ACC112 (cell line): Measurements from ENCODE around the gene F7.
"Not testable (repeated sequence)": the region's sequence is repeated elsewhere in the genome, so short reads cannot be mapped to it uniquely, and the experiment has no call there.

Experiments
- H2AFZ ChIP-seq: fragments of 200-600 bp; sonication (generic); one replicate; pipeline ENCODE4 v1.6.0; 2017; ENCODE audit warnings: antibody characterized with exemption, low read length; ENCODE audit not compliant: unreplicated experiment
- H3K27ac ChIP-seq: fragments of 200-600 bp; sonication (generic); 2 replicates; pipeline ENCODE4 v1.5.1; 2014; ENCODE audit warnings: low read depth, mild to moderate bottlenecking, antibody characterized with exemption, low read length, moderate library complexity
- H3K27me3 ChIP-seq: fragments of 200-600 bp; sonication (generic); 2 replicates; pipeline ENCODE4 v1.6.1; 2014; ENCODE audit warnings: mild to moderate bottlenecking, antibody characterized with exemption, low read length, moderate library complexity, mixed read lengths; ENCODE audit not compliant: insufficient read depth
- H3K36me3 ChIP-seq: fragments of 200-600 bp; sonication (generic); 2 replicates; pipeline ENCODE4 v1.6.1; 2016; ENCODE audit warnings: mild to moderate bottlenecking, antibody characterized with exemption, low read length, moderate library complexity, mixed read lengths; ENCODE audit not compliant: insufficient read depth
- H3K4me1 ChIP-seq: fragments of 200-600 bp; sonication (generic); one replicate; pipeline ENCODE4 v1.6.1; 2016; ENCODE audit warnings: low read length, mixed read lengths; ENCODE audit not compliant: insufficient read depth, unreplicated experiment, control insufficient read depth
- H3K4me3 ChIP-seq: fragments of 200-600 bp; sonication (generic); 2 replicates; pipeline ENCODE4 v1.5.1; 2014; ENCODE audit warnings: mild to moderate bottlenecking, low read depth, low read length
- H3K79me2 ChIP-seq: fragments of 200-600 bp; sonication (generic); one replicate; pipeline ENCODE4 v1.6.0; 2016; ENCODE audit warnings: low read length; ENCODE audit not compliant: control insufficient read depth, unreplicated experiment, insufficient read depth

Gene F7

DNA sequence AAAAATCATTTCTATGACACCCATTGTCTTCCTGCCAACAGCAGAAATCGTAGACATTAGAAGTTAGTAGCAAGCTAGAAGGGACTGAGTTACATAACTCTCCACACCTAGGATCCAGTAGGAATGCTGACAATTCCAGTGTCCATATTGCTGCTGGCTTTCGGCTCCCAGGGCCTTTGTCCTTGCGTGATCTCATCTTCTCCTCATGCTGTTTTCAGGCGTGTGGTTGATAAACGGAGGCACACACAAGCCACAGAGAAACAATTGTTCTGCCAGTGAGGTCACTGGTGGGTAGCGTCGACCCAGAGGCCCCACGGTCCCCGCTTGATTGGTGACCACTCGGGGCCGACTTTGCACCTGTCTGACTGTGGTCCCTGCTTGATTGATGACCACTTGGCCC lies 31.6 kb upstream of the F7 start:
- no peak overlapping the region for H2AFZ ChIP-seq
- H3K4me1 ChIP-seq = no peaks in the 10 kb centered on the region
- H3K27ac ChIP-seq = no peak overlapping the region
- H3K79me2 ChIP-seq = no peaks in the 10 kb centered on the region
- no peak overlapping the region for H3K4me3 ChIP-seq
- no peaks in the 10 kb centered on the region for H3K36me3 ChIP-seq
- peaks cover 4% of the 10 kb centered on the region; the same call in 1 of the 2 replicates for H3K27me3 ChIP-seq

GRCh38 chr13:113074401-113074800 lies 31.2 kb upstream of the F7 start:
- Histone ChIP-seq H3K79me2 (no peaks in the 10 kb centered on the region), H3K27me3 (peaks cover 4% of the 10 kb centered on the region; the same call in 1 of the 2 replicates), H3K4me3 (no peak overlapping the region), H3K36me3 (no peaks in the 10 kb centered on the region), H3K27ac (no peak overlapping the region), H3K4me1 (no peaks in the 10 kb centered on the region), H2AFZ (no peak overlapping the region)

DNA sequence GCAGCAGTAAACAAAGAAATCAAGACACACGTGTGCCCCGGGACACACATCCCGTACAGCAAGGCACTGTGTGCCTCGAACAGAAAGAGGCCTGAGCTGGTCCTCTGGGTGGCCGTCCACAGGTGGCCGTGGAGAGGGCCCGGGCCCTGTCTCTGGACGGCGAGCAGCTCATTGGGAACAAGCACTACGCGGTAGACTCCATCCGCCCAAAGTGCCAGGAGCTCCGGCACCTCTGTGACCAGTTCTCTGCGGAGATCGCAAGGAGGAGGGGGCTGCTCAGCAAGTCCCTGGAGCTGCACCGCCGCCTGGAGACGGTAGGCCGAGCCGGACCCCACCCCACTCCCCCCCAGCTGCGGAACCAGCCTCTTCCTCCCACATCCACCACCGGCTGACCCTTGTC lies 30.7 kb upstream of the F7 start:
- Histone ChIP-seq H2AFZ (no peak overlapping the region), H3K79me2 (no peaks in the 10 kb centered on the region), H3K4me1 (no peaks in the 10 kb centered on the region)

GRCh38 chr13:113075711-113076110 lies 29.9 kb upstream of the F7 start:
- Histone ChIP-seq H3K79me2 (no peaks in the 10 kb centered on the region), H3K27me3 (peaks cover 4% of the 10 kb centered on the region; the same call in 1 of the 2 replicates), H2AFZ (no peak overlapping the region), H3K4me3 (no peak overlapping the region), H3K36me3 (no peaks in the 10 kb centered on the region), H3K4me1 (no peaks in the 10 kb centered on the region), H3K27ac (no peak overlapping the region)

More for the DNA sequence above, 30.7 kb upstream of the F7 start:
- H3K27ac ChIP-seq = no peak overlapping the region
- peaks cover 4% of the 10 kb centered on the region; the same call in 1 of the 2 replicates for H3K27me3 ChIP-seq
- no peaks in the 10 kb centered on the region for H3K36me3 ChIP-seq
- no peak overlapping the region for H3K4me3 ChIP-seq

DNA sequence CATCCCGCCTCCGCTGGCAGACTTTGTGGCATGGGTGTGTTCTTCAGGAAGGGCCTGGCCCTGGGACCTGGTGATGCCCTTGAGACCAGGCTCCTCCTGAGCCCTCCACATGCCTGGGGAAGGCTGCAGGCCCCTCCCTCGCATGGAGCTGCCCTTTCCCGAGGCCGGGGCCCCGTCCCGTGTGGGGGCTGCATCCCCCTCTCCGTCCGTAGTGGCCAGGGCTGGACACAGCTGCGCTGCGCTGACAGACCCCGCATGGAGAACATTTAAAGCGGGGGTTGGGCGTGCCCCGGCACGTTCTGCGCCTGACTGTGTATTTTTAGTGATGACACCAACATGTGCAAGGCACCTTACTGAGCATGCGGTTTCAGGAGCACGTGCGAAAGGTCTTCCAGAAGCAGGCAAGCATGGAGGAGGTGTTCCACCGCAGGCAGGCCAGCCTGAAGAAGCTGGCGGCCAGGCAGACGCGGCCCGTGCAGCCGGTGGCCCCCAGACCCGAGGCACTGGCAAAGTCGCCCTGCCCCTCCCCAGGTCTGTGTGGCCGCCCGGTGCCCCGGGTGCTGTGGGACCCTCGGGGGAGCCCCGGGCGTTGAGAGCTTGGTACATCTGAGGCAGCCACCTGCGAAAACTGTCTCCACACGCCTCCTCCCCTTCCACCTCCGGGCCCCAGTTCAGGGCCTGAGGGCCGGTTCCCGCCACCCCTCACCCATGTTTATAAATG lies 28.8 kb upstream of the F7 start:
- Histone ChIP-seq H3K36me3 (no peaks in the 10 kb centered on the region), H3K4me1 (no peaks in the 10 kb centered on the region), H3K27me3 (peaks cover 4% of the 10 kb centered on the region; the same call in 1 of the 2 replicates)

DNA sequence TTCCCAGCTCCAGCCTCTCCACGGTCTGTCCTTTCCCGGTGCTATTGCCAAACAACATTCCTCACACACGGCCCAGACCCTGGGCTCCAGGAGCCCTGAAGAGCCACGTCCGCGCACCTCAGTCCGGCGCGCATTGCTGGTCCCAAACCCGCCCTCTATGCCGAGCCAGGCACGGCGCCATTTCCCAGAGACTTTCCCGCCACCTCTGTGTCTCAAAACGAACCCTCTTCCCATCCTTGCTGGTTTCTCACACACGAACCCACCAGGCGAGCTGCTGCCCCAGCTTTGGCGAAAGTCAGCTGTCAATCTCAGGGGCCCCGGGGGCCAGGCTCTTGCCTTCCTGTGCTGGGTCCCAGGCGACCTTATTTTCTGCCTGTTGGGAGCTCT lies 28.0 kb upstream of the F7 start:
- Histone ChIP-seq H3K4me3 (no peak overlapping the region), H3K4me1 (no peaks in the 10 kb centered on the region), H3K27ac (no peak overlapping the region)

More for the DNA sequence above, 28.8 kb upstream of the F7 start:
- Histone ChIP-seq H3K79me2 (no peaks in the 10 kb centered on the region), H2AFZ (no peak overlapping the region), H3K27ac (no peak overlapping the region), H3K4me3 (no peak overlapping the region)

DNA sequence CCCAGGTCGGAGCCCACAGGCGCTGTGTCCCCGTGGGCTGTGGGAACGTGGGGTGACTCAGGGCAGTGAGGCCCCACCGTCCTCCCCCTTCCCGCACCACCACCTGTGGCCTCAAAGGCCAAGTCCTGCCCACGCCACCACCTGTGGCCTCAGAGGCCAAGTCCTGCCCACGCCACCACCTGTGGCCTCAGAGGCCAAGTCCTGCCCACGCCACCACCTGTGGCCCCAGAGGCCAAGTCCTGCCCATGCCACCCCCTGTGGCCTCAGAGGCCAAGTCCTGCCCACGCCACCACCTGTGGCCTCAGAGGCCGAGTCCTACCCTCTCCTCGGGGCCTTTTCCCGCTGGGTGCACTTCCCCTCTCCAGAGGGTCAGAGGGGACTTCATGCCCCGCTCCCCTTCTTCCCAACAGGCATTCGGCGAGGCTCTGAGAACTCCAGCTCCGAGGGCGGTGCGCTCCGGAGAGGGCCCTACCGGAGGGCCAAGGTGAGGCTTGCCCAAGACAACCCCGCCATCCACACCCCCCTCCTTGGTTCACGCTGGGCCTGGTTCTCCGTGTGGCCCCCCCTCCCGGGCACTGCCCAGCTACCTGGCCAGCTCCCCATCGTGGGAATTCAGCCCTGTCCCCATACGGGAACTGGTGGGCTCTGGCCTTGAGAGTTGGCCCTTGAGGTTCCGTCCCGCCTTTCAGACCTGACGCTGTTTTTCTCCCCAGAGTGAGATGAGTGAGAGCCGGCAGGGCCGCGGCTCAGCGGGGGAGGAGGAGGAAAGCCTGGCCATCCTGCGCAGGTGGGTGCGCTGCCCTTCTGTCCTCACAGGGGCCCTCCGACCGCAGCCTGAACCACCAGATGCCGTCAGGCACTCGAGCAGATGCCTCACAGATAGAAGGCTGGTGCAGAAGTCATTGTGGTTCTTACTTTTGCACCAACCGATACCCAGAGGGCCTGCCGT lies 27.4 kb upstream of the F7 start:
- no peak overlapping the region for H3K4me3 ChIP-seq
- no peaks in the 10 kb centered on the region for H3K27me3 ChIP-seq
- no peaks in the 10 kb centered on the region for H3K4me1 ChIP-seq
- no peak overlapping the region for H2AFZ ChIP-seq
- H3K36me3 ChIP-seq = no peaks in the 10 kb centered on the region
- H3K79me2 ChIP-seq = no peaks in the 10 kb centered on the region
- no peak overlapping the region for H3K27ac ChIP-seq

More for the DNA sequence above, 28.0 kb upstream of the F7 start:
- H3K27me3 ChIP-seq = no peaks in the 10 kb centered on the region
- no peaks in the 10 kb centered on the region for H3K36me3 ChIP-seq
- H2AFZ ChIP-seq = no peak overlapping the region
- no peaks in the 10 kb centered on the region for H3K79me2 ChIP-seq

- no peaks in the 10 kb centered on the region for H3K79me2 ChIP-seq
- H3K27ac ChIP-seq = no peak overlapping the region
- no peaks in the 10 kb centered on the region for H3K36me3 ChIP-seq
- no peak overlapping the region for H2AFZ ChIP-seq
- no peak overlapping the region for H3K4me3 ChIP-seq
- H3K27me3 ChIP-seq = no peaks in the 10 kb centered on the region
- no peaks in the 10 kb centered on the region for H3K4me1 ChIP-seq
These were observed 26.4 kb upstream of the F7 start for GRCh38 chr13:113078902-113079780.

- H3K4me3 ChIP-seq, H3K27ac ChIP-seq, H3K27me3 ChIP-seq, H3K36me3 ChIP-seq, H3K79me2 ChIP-seq, H2AFZ ChIP-seq, H3K4me1 ChIP-seq: not testable (repeated sequence)
These were observed 25.9 kb upstream of the F7 start for GRCh38 chr13:113079781-113080080.

DNA sequence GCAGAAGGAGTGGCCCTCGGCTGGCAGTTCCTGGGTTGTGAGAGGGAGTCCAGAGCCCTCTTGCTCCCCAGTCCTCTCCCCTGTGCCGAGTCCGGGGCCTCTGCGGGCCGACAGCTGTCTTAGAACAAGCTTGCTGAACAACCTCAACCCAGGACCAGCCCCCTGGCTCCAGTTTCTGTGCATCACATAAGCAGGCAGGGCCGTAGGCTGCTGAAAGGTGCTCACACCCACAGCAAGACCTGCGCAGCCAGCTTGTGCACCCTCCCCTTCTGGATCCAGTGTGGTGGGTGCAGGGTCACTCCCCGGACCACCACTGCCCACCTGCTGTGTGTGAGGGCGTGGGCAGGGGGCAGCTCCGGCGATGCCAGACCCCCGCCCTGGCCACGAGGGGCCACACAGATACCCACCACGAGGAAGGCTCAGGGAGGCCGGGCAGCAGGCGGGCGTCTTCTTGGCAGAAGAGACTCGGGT lies 25.2 kb upstream of the F7 start:
- H3K4me1 ChIP-seq = no peaks in the 10 kb centered on the region
- no peak overlapping the region for H3K27ac ChIP-seq
- H3K79me2 ChIP-seq = no peaks in the 10 kb centered on the region
- H2AFZ ChIP-seq = no peak overlapping the region
- no peaks in the 10 kb centered on the region for H3K36me3 ChIP-seq
- no peaks in the 10 kb centered on the region for H3K27me3 ChIP-seq
- no peak overlapping the region for H3K4me3 ChIP-seq
